K562 (cell line): ENCODE data around the gene UBE2M. TPM values are rescaled to one million over a fixed set of nuclear protein-coding genes. Genes with fewer than 3 reads are reported as not detected.

Experiments
- BRD9 ChIP-seq: fragments of 450-650 bp; IDR thresholded peaks from 2 replicates; pipeline ENCODE4 v1.6.1; 2018; ENCODE audit warnings: low read depth; ENCODE audit not compliant: partially characterized antibody
- DMBX1 ChIP-seq: fragments of 250-450 bp; sonication (Bioruptor Pico); IDR thresholded peaks from 2 replicates; pipeline ENCODE4 v1.8.0; 2022; ENCODE audit warnings: inconsistent platforms, mild to moderate bottlenecking, moderate library complexity, borderline replicate concordance
- EZH2 ChIP-seq: IDR thresholded peaks from 2 replicates; pipeline ENCODE4 v1.6.1; 2012; ENCODE audit warnings: low read depth, mild to moderate bottlenecking, inconsistent platforms, low read length, borderline replicate concordance
- FOXK1 ChIP-seq: sonication (generic); formaldehyde crosslinking; IDR thresholded peaks from 2 replicates; pipeline ENCODE4 v1.8.0; 2022; ENCODE audit warnings: missing genetic modification reagents, mild to moderate bottlenecking, borderline replicate concordance
- IRF2 ChIP-seq: sonication (generic); formaldehyde crosslinking; IDR thresholded peaks from 2 replicates; pipeline ENCODE4 v1.8.1; 2022; ENCODE audit warnings: mild to moderate bottlenecking, missing genetic modification reagents
- MAFG ChIP-seq: fragments of 450-650 bp; conservative IDR thresholded peaks from 2 replicates; pipeline ENCODE4 v1.6.1; 2016; ENCODE audit warnings: missing genetic modification characterization, missing compliant biosample characterization
- PURB ChIP-seq: sonication (generic); formaldehyde crosslinking; IDR thresholded peaks from 2 replicates; pipeline ENCODE4 v1.9.0; 2021; ENCODE audit warnings: low read depth, mild to moderate bottlenecking, missing genetic modification reagents
- SMARCA4 ChIP-seq: fragments of 450-650 bp; IDR thresholded peaks from 2 replicates; pipeline ENCODE4 v1.6.1; 2016
- YBX1 ChIP-seq: fragments of 450-650 bp; IDR thresholded peaks from 2 replicates; pipeline ENCODE4 v1.7.1; 2016; ENCODE audit warnings: mild to moderate bottlenecking
- ZFP1 ChIP-seq: fragments of 450-650 bp; formaldehyde crosslinking; IDR thresholded peaks from 2 replicates; pipeline ENCODE4 v1.4.0; 2020; ENCODE audit warnings: mild to moderate bottlenecking, mixed read lengths
- ZNF134 ChIP-seq: fragments of 250-450 bp; sonication (Bioruptor Pico); conservative IDR thresholded peaks from 2 replicates; pipeline ENCODE4 v1.4.0; 2020
- ZNF184 ChIP-seq: sonication (generic); formaldehyde crosslinking; IDR thresholded peaks from 2 replicates; pipeline ENCODE4 v1.5.0; 2020; ENCODE audit warnings: missing genetic modification reagents
- ZNF232 ChIP-seq: sonication (generic); formaldehyde crosslinking; IDR thresholded peaks from 2 replicates; pipeline ENCODE4 v1.8.0; 2022; ENCODE audit warnings: mild to moderate bottlenecking, missing genetic modification reagents
- ZNF3 ChIP-seq: fragments of 250-450 bp; sonication (Bioruptor Pico); IDR thresholded peaks from 2 replicates; pipeline ENCODE4 v1.5.0; 2021; ENCODE audit warnings: mild to moderate bottlenecking, moderate library complexity
- ZNF41 ChIP-seq: fragments of 250-450 bp; sonication (Bioruptor Pico); conservative IDR thresholded peaks from 2 replicates; pipeline ENCODE4 v1.4.0; 2020; ENCODE audit warnings: mild to moderate bottlenecking
- ZNF589 ChIP-seq: fragments of 200-800 bp; sonication (Bioruptor generic); IDR thresholded peaks from 2 replicates; pipeline ENCODE4 v1.6.1; 2016; ENCODE audit warnings: low read depth, missing genetic modification characterization, missing compliant biosample characterization
- polyA plus RNA-seq, 8 experiments: library from polyadenylated mRNA; depleted of rRNA in 4 of 8; stranded (reverse) in 5 of 8; unstranded in 3 of 8; fragments of >200 nt; fragmentation: Nextera tagmentation in 2 of 8; fragmentation: Illumina TruSeq in 1 of 8; extraction: Ambion mirVana in 2 of 8; extraction: Trizol in 1 of 8; gene quantifications; 2 replicates each; pipeline versions ENCODE4 v1.2.1 to v1.2.3, GENCODE V29; 2011 to 2014; ENCODE audit warnings: inconsistent platforms in 1 of 8, missing spikeins in 1 of 8
- total RNA-seq, 7 experiments: library from RNA; depleted of rRNA in 6 of 7; stranded (reverse); fragments of >200 nt in 6 of 7; fragmentation: Illumina TruSeq in 2 of 7; extraction: Trizol in 2 of 7; gene quantifications; 2 replicates each; pipeline versions ENCODE4 v1.2.1 to v1.2.3, GENCODE V29; 2011 to 2021; ENCODE audit warnings: low replicate concordance in 1 of 7
- TF ChIP-seq, protein P1 (sequence below), 2 experiments: fragments of 450-650 bp; formaldehyde crosslinking in 1 of 2; IDR thresholded peaks; 2 replicates each; pipeline versions ENCODE4 v1.4.0 to v1.6.1; 2014 to 2020; ENCODE audit warnings: mild to moderate bottlenecking in 2 of 2, borderline replicate concordance in 1 of 2, low read depth in 1 of 2

Gene UBE2M
- total and polyA plus RNA-seq, 9 of the 15 experiments (the other 6 are each of a cell fraction or from before 2014, with no cell fraction given), result 0.92 to 163 (median 85.7) TPM

DNA sequence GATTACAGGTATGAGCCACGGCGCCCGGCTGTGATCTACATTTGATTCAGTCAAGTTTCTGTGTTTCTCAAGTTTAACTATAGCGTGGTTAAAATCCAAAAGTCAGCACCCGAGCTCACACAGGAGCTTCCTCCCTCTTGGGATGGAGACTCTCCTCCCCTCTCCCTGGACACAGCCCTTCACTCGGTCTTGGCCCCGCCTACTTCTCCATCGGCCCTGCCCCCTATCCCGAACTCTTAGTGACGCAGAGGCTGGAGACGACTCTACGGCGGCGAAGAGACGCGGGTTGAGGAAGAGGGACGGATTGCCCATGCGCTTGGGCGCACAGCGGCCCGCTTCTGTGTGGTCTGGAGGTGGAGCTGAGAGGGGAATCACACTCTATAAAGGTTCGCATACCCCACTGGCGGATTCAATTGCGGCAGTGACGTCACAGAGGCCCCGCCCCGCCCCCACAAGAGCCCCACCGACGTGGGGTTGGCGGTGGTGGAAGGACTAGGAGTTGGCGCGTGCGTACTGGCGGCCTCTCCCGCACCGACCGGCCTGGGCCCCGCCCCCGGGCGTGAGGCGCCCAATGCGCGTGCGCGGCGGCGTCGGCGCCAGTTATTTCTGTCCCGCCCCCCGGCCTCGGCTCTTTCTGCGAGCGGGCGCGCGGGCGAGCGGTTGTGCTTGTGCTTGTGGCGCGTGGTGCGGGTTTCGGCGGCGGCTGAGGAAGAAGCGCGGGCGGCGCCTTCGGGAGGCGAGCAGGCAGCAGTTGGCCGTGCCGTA, 14.4 kb downstream of the UBE2M start, which contains the start of gene TRIM28 (continued):
- TF ChIP-seq FOXK1 (CRISPR knock-in tag), result no peak
- TF ChIP-seq ZFP1, result no peak
- TF ChIP-seq ZNF589, result no peak
- TF ChIP-seq ZNF134 (CRISPR knock-in tag), result no peak
- TF ChIP-seq SMARCA4, result 0 out of 2 replicates have a peak, but pooled peaks have one; percentile 63
- TF ChIP-seq ZNF3 (CRISPR knock-in tag), result no peak
- 0 out of 2 replicates have a peak, but pooled peaks have one; percentile 38 for TF ChIP-seq DMBX1 (CRISPR knock-in tag)
- TF ChIP-seq ZNF41, result no peak
- TF ChIP-seq, protein P1, sequence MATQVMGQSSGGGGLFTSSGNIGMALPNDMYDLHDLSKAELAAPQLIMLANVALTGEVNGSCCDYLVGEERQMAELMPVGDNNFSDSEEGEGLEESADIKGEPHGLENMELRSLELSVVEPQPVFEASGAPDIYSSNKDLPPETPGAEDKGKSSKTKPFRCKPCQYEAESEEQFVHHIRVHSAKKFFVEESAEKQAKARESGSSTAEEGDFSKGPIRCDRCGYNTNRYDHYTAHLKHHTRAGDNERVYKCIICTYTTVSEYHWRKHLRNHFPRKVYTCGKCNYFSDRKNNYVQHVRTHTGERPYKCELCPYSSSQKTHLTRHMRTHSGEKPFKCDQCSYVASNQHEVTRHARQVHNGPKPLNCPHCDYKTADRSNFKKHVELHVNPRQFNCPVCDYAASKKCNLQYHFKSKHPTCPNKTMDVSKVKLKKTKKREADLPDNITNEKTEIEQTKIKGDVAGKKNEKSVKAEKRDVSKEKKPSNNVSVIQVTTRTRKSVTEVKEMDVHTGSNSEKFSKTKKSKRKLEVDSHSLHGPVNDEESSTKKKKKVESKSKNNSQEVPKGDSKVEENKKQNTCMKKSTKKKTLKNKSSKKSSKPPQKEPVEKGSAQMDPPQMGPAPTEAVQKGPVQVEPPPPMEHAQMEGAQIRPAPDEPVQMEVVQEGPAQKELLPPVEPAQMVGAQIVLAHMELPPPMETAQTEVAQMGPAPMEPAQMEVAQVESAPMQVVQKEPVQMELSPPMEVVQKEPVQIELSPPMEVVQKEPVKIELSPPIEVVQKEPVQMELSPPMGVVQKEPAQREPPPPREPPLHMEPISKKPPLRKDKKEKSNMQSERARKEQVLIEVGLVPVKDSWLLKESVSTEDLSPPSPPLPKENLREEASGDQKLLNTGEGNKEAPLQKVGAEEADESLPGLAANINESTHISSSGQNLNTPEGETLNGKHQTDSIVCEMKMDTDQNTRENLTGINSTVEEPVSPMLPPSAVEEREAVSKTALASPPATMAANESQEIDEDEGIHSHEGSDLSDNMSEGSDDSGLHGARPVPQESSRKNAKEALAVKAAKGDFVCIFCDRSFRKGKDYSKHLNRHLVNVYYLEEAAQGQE (IDR thresholded peaks at IDR 0.05; ENCODE audit: borderline replicate concordance), result no peak
- TF ChIP-seq, protein P1 (CRISPR knock-in tag; IDR thresholded peaks at IDR 0.05; ENCODE audit: low read depth), result 0 out of 2 replicates have a peak, but pooled peaks have one; percentile 43
- TF ChIP-seq ZNF184 (CRISPR knock-in tag), result no peak
- TF ChIP-seq BRD9, result no peak
- TF ChIP-seq EZH2, result no peak
- no peak for TF ChIP-seq MAFG (tag)
- TF ChIP-seq YBX1, result no peak
- TF ChIP-seq ZNF232, result 0 out of 2 replicates have a peak, but pooled peaks have one; percentile 12
- TF ChIP-seq PURB (CRISPR knock-in tag), result no peak
- TF ChIP-seq IRF2 (CRISPR knock-in tag), result no peak
